Urothelium cell line (cell line): ENCODE measurements around the gene CSNK2A1.
"Not testable (repeated sequence)": the region's sequence is repeated elsewhere in the genome, so short reads cannot be mapped to it uniquely, and the experiment has no call there.

Experiments
- DNase-seq: peaks from one replicate; pipeline ENCODE4 v3.0.0; 2011; ENCODE audit warnings: low spot score, mixed read lengths
- FAIRE-seq: peaks from 2 replicates; lab custom pipeline; 2011; peaks lifted over from hg19 to GRCh38; lab: Jason Lieb, UNC

Gene CSNK2A1

DNA sequence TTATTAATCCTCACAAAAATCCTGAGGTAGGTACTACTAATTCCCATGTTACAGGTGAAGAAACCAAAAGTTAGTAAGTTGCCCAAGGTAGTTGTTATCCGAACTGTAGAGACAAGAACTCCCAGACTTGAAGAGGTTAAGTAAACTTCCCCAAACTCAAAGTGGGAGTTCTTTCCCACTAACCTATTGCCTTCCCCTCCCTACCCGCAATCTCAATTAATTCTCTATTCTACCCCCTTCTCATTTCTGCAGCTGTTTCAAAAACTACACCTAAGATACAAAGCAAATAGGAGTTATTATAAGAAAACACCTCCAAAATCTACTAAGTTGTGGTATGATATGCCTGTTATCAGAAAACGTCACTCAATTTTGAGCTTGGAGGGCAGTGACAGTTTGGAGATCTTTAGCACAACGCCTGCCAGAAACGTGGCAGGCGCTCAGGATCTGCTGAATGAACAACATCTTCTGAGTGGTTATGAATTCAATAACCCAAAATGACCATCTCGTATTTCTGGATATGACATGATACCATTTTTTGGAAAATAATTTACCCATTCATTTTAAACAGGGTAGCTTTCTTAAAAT lies 7.1 kb downstream of the CSNK2A1 start:
- no peak for FAIRE-seq
- no peak for DNase-seq

- no peak for FAIRE-seq
- no peak for DNase-seq
Measured at GRCh38 chr20:535958-536357, 7.6 kb downstream of the CSNK2A1 start.

- FAIRE-seq = no peak
- no peak for DNase-seq
Measured at GRCh38 chr20:533526-533925, 10.1 kb downstream of the CSNK2A1 start.

DNA sequence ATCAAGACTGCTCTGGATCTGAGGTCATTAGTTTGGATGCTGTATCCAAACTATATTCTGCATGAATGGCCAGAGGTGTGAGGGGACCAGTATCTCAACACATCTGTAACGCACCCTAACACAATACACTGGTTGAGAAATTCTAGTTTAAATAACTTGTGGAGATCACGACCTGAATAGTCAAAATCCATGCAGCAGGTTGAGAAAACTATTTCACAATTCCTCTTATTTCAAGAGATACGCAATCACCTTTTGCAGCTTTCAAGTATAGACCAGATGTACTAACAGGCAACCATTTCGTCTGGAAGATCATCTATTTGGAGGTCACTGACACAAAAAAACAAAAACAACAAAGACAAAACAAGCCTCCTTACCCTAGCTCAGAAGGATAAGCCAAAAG lies 11.1 kb downstream of the CSNK2A1 start:
- no peak for FAIRE-seq
- DNase-seq = no peak

DNA sequence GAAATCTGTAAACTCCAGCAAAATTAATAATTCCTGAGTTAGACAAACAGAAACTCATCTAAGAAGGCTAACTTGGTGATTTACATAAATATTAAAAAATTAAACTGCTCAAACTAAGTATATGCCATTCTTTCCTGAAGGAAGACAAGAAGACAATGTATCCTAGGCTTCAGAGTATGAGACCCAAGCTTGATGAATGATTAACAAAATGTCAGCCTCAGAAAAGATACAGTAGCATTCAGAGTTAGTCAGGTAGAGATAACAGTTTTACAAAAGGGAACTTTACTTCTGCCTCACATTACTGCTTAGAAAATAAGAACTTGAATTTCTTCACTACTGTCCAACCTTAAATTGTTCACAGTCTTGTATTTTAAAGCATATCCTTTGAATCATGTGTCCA lies 12.0 kb downstream of the CSNK2A1 start:
- DNase-seq = no peak
- FAIRE-seq = no peak

DNA sequence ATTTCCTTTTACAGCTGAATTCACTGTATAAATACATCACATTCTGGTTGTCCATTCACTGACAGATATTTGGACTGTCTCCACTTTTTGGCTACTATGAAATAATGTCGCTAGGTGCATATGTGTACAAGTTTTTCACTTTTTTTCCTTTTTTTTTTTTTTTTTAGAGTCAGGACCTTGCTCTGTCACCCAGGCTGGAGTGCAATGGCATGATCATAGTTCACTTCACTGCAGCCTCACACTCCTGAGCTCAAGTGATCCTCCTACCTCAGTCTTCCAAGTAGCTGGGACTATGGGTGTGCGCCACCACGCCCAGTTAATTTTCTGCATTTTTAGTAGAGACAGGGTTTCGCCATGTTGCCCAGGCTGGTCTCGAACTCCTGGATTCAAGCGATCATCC lies 13.3 kb downstream of the CSNK2A1 start:
- FAIRE-seq = no peak
- DNase-seq = no peak

- DNase-seq = peak; percentile 21
- FAIRE-seq = no peak
Measured at GRCh38 chr20:528923-529604, 14.5 kb downstream of the CSNK2A1 start.

DNA sequence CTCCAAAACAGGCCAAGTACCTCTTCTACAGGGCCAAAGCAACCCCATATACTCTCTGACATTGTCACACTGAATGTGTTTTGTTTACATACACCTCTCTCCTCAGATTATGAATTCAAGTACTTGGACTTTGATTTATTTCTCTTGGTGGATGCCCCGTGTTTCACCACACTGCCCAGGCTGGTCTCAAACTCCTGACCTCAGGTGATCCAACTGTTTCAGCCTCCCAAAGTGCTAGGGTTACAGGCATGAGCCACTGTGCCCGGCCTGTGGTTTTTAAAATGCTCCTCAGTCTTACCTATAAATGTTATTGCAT lies 16.1 kb downstream of the CSNK2A1 start:
- FAIRE-seq (no peak), DNase-seq (no peak)

GRCh38 chr20:521860-522259 lies 21.7 kb downstream of the CSNK2A1 start:
- DNase-seq (no peak), FAIRE-seq (no peak)

DNA sequence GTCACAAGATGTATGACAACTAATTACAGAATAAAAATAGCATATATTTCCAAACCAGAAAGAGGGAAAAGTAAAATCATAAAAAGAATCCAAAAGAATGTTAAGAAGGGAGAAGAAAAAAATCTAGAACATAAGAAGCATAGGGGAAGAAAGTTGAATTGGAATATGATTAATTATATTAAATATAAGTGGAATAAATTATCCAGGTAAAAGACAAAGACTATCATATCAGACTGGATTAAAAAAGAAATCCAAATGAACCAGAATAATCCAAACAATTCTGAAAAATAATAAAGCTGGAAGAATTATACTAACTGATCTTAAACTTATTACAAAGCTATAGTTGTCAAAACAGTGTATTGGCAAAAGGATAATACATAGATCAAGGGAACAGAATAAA lies 23.6 kb downstream of the CSNK2A1 start:
- FAIRE-seq = no peak

GRCh38 chr20:517221-517620 lies 26.4 kb downstream of the CSNK2A1 start:
- no peak for DNase-seq
- FAIRE-seq = no peak

More for the DNA sequence above, 23.6 kb downstream of the CSNK2A1 start:
- no peak for DNase-seq

DNA sequence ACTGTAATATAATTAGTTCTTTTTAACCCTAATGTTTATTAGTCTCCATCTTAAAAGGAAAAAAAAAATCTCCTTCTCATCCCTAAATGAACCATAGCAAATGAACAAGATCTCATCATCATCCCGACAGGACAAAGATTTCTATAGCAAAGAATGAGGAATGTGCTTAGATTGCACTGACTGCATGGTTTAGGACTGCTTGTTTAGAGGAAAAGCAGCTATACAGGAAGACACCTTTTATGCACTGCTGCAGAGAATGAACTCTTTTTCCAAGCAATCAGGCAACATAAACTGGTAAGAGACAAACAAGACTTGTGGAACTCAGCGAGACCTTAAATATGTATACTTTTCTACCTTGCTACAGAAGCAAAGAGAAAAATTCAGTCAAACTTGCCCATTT lies 26.8 kb downstream of the CSNK2A1 start:
- FAIRE-seq (no peak), DNase-seq (no peak)

DNA sequence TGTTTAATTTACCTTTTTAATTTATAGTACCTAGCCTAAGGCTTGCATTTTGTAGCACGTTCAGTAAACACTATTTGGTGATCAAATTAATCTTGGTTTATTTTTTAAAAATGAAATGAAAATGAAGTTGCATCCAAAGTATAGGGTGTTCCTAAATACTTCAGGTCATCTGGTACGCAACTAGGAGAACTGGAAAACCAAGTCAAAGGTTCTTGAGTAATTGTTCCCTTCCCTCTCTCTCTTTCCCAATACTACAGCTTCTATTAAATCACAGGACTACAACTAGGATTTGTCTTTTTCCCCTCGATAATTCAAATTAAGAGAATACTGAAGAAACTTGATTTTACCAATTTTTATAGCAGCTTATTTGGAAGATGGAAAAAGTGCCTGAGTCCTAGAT lies 27.9 kb downstream of the CSNK2A1 start:
- DNase-seq (no peak), FAIRE-seq (no peak)

- DNase-seq (no peak), FAIRE-seq (no peak)
Measured at GRCh38 chr20:513429-513828, 30.2 kb downstream of the CSNK2A1 start.

GRCh38 chr20:510328-511057 lies 33.1 kb downstream of the CSNK2A1 start:
- not testable (repeated sequence) for DNase-seq

GRCh38 chr20:508364-508787 lies 35.2 kb downstream of the CSNK2A1 start:
- FAIRE-seq = peak; percentile 61
- DNase-seq = not testable (repeated sequence)

More at GRCh38 chr20:510328-511057, 33.1 kb downstream of the CSNK2A1 start:
- not testable (repeated sequence) for FAIRE-seq

GRCh38 chr20:507761-508332 lies 35.7 kb downstream of the CSNK2A1 start:
- no peak for DNase-seq
- FAIRE-seq = no peak

DNA sequence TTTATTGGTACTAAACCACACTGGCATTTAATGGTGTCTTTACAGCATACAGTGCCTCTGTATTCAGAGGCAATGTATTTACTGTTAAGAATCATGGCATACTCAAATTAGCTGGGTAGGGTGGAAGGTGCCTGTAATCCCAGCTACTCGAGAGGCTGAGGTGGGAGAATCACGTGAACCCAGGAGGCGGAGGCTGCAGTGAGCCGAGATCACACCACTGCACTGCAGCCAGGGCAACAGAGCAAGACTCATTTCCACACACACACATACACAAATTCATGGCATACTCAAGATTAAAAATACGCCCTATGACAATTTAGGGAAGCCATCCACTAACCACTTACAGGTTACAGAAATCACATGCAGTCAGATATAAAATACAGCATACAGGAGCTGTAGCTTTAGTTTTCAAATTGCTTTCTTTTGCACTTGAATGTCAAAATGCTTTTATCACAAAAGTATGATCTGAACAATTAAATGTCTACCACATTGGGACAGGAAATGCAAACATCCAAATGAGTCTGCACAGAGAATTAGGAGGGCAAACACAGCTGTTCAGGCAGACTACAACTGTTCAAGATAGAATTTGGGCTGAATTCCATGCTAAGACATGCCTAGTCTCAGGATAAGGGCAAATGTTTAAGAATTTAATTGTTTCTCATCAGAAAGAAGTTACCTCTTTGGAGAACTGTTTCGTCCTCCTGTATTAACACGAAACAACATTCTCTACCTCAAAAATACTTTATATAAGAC lies 36.4 kb downstream of the CSNK2A1 start:
- FAIRE-seq (no peak), DNase-seq (no peak)

DNA sequence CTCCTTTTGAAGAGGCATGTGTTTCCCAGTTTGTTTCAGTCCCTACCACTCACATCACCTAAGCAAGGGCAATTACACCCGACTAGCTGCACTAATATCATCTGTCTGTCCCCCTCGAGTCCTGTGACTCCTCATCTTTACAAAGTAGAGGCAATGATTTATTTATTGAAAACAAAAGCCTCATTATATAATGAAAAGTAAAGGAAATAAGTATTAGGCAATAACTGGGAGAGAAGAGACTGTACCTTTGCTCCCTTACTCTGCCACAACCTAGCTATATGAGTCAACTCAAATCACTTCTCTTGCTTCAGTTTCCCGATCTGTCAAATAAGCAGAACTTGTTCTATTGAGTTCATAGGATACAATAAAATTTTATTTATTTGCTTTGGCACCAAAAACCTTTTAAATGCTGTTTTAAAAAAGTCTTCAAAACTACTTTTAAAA lies 38.9 kb downstream of the CSNK2A1 start:
- FAIRE-seq (no peak), DNase-seq (no peak)

DNA sequence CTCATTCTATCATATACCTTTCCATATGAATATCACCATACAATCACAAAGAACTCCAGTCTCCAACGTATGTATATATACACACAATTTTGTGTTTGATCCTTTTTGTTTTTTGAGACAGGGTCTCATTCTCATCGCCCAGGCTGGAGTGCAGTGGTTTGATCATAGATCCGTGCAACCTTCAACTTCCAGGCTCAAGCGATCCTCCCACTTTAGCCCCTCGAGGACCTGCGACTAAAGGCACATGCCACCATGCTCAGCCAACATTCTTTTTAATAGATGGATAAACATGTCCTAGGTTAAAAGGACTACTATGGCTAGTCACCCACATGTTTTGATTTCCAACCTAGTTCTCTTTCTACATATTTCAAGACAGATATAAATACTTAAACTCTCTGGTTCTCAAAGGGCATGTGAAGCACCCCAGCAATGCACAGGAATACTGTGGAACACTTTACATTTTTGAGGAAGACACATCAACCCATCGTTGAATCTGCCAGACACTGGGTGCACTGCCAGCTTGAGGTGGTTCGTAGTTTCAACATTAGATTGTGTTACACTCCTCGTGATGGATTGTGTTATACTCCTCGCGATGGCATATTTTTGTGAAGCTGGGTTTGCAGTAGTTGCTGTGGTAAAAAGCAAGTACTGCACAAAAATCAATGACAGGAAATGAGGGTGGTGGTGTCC lies 40.4 kb downstream of the CSNK2A1 start:
- no peak for DNase-seq

More for the DNA sequence above, 40.4 kb downstream of the CSNK2A1 start:
- peak; percentile 70 for FAIRE-seq
